HG03135 (cell line): ENCODE results near the gene PLCL2.
"Not testable (repeated sequence)": the region's sequence is repeated elsewhere in the genome, so short reads cannot be mapped to it uniquely, and the experiment has no call there.

Experiments
- ATAC-seq: cut with Tn5 transposase; IDR thresholded peaks from one replicate; pipeline ENCODE4 v1.9.1; 2021; ENCODE audit warnings: mild to moderate bottlenecking, moderate library complexity; ENCODE audit not compliant: unreplicated experiment

Gene PLCL2

DNA sequence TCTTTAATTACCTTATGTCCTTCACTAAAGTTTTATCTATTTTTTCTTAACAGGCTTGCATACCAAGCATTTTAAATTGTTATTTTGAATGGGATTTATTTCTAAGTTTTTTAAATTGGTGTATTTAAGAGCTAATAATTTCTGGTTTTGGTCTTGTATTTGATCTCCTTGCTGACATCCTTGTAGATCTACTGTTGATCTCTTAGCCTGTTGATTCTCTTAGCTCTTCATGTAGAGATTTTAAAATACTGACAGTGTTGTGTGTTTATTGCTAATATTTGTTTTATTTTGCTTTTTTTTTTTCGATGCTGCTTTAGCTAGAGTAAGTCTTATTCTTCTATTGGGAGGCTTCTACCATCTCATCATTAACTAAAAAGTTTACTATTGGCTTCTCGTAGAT is 65.5 kb downstream of the PLCL2 start:
- ATAC-seq: no peak

DNA sequence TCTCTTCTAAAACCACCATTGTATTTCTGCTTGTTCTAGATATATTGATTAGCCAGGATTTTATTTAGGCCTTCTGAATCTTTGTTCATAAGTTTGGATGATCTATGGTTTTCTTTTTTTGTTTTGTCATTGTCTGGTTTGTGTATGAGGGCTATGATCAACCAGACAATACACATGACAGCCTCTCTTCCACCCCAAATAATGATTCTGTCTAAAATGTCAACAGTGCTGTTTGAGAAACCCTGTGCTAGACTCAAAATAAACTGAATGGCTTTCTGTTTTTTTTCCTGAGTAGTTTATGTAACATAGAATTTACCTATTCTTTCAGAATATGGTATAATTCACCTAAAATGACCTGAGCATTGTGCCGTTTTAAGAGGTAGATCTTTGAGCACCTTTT is 66.1 kb downstream of the PLCL2 start:
- no peak for ATAC-seq

GRCh38 chr3:16957852-16958251 is 73.1 kb downstream of the PLCL2 start:
- ATAC-seq: not testable (repeated sequence)

DNA sequence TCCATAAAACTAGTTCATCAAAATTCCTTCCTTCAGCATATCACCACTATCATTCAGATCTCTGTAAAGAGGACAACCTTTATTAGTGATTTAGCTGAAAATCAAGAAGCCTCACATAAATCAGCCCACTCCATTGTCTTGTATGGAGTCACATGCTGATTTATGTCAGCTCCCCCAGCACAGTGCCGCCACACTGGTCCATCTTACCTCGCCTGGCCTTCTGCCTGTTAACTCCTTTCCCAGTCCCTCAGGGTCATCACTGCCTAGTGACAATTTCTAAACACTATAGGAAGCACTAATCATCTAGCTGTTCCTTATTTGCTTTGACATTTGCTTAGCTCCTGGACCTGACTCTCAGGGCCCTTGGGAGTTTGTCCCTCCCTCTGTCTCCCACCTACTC is 75.4 kb downstream of the PLCL2 start:
- no peak for ATAC-seq

DNA sequence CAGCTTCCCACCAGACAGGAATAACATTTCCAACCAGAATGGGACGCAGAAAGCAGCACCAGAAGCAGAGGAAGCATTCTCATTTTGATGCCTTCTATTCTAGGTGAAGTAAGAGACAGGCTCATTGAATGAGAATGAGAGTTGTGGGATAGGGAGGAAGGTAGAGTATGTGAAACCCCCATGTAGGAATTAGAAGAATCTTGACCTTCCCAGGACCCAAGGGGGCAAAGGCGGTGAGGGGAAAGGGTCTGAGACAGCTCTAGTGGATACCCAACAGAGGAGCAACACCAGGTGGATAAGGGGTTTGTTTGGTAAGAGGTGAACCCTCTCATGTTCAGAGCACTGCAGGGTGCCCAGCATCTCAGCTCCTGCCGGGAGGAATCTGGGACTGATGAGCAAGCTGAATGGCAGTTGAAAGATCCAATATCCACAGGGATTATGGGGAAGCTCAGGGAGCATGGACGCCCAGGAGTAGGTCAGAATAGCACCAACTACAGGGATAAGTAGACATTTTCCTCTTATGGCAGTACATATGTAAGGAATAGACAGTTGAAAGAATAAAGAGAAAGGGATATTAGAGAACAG is 77.0 kb downstream of the PLCL2 start:
- ATAC-seq: no peak

- ATAC-seq: no peak
Observed at GRCh38 chr3:16975083-16975482, 90.3 kb downstream of the PLCL2 start.

DNA sequence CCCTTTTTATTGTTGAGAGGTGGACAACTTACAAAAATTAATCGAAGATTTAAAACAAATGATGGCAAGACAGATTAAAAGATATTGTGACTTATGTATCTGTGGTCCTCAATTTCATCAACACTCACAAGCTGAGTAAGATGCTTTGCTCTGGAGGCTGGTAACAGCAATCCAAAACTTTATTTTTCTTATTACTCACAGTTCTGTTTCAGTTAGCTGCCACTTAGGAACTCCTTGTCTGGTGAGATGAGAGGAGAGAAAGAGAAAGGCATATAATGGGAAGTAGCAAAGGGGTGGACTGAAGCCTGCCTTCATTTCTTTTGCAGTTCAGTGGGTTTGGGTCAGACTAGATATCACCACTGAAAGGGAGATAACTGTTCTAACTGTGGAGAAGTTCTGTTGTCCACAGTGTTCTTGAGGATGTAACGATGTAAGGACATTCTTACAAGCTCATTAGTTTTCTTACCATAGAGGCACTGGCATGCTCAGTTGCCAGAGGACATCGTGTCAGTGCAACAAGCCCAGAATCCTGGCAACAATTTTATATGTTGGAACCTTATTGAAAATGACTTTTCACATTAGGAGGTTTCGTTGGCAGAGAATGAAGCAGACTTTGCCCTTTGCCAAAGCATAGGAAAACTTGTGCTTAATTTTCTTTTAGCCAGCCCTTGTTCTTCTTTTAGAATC is 93.6 kb downstream of the PLCL2 start:
- ATAC-seq: no peak

DNA sequence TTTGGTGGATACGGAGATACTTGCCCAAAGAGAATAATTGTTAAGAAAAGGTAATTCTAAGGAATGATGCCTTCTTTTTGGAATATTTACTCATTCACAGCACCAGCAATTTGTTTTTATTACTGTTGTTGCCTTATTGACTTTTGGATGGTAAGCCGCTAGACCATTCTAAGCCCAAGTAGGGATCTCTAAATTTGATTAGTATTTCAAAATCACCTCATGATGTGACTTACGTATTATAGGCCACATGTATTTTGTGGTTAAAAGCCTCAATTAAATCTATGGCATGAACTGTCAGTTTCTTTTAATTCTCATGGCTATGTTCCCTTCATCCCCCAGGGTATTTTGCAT is 94.1 kb downstream of the PLCL2 start:
- no peak for ATAC-seq

DNA sequence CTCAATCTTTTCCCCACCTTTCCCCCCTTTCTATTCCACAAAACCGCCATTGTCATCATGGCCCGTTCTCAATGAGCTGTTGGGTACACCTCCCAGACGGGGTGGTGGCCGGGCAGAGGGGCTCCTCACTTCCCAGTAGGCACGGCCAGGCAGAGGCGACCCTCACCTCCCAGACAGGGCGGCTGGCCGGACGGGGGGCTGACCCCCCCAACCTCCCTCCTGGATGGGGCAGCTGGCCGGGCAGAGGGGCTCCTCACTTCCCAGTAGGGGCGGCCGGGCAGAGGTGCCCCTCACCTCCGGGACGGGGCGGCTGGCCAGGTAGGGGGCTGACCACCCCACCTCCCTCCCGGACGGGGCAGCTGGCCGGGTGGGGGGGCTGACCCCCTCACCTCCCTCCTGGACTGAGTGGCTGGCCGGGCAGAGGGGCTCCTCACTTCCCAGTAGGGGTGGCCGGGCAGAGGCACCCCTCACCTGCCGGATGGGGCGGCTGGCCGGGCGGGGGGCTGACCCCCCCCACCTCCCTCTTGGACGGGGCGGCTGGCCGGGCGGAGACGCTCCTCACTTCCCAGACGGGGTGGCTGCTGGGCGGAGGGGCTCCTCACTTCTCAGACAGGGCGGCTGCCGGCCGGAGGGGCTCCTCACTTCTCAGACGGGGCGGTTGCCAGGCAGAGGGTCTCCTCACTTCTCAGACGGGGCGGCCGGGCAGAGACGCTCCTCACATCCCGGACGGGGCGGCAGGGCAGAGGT is 95.2 kb downstream of the PLCL2 start:
- not testable (repeated sequence) for ATAC-seq

DNA sequence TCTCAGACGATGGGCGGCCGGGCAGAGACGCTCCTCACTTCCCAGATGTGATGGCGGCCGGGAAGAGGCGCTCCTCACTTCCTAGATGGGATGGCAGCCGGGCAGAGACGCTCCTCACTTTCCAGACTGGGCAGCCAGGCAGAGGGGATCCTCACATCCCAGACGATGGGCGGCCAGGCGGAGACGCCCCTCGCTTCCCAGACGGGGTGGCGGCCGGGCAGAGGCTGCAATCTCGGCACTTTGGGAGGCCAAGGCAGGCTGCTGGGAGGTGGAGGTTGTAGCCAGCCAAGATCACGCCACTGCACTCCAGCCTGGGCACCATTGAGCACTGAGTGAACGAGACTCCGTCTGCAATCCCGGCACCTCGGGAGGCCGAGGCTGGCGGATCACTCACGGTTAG is 95.8 kb downstream of the PLCL2 start:
- not testable (repeated sequence) for ATAC-seq

DNA sequence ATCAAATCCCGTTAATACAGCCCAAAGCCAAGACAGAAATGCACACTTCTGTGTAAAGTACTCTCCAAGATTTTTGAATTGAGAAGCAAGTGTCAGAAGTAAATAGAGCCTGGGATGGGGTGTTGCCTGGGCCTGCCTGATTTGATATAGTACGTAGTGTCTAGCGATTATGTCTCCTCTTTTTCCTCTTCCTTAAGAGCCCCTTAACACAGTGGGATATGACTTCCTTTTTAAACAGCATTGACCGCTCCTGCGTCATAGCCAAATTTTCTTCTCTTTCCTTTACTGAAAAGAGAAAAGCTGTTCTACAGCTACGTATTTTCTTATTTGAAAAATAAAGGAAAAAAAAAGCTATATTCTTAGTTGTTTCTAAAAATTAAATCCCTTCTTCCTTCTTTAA is 97.7 kb downstream of the PLCL2 start:
- no peak for ATAC-seq

DNA sequence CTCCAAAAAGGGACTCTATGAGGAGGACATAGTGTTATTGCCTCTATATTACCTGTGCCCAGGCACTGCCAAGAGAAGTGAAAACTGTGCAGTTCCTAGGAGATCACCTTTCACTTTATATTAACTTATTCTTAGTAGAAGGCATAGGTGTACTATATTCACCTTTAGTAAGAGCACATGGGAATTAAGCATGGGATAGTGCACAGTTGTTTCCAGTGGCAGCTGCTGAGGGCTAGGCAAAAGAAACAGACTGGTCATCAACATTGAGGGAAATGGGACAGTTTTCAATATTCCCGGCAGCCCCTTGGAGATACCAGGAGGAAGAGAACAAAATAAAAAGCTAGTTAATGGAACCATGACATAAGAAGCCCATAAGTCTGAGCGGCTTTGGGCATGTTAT is 100.9 kb downstream of the PLCL2 start:
- no peak for ATAC-seq

- no peak for ATAC-seq
Observed at GRCh38 chr3:16987141-16987540, 102.4 kb downstream of the PLCL2 start.

GRCh38 chr3:16990163-16990562 is 105.4 kb downstream of the PLCL2 start:
- ATAC-seq: no peak

- ATAC-seq: no peak
Observed at GRCh38 chr3:16992198-16992597, 107.4 kb downstream of the PLCL2 start.

DNA sequence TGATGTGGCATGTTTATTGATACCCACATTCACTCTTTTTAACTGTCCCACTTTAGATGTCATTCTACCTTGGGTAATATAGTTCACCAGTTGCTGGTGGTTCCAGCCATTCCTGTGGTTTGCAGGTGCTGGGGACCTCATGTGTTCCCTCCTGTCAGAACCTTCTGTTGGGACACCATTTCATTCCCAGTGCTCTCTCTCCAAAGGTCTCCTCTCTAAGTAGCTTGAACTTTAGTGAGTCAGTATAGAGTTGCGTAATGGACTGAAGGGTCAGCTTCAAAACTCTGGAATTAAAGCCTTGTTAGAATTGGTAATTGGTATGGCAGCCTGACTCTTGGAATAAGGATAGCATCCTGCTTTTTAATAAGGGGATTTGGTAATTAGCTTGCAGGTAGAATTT is 108.5 kb downstream of the PLCL2 start:
- ATAC-seq: no peak

DNA sequence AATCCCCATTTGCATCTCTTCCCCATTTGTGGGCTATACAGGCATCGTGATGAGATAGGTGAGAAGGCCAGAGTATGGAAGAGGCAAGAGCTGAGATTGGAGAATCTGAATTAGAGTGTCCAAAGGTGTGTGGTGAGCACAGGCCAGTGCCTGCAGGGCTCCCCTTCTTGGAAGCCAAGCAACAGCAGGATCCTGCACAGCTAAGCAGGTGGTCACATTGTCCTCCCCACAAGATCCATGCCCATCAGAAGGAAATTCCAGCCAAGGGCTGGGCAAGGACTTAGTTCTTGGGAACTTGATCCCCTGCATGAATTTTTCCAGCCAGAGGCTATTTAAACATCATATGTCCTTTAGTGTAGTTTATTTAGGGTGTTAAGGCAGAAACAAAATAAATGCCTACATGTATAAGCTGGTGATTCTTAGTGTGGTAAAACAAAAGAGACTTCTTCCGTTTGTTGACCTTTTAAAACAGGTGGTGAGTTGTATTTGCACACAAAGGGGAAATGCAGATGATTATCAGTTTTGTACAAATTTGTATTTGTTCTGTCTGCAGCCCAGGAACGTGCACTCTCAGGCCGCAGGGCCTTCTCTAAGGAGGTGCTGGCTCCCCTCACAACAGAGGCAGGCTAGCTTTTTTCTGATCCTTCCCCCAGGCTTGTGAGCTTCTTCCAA is 110.2 kb downstream of the PLCL2 start:
- no peak for ATAC-seq

GRCh38 chr3:16995601-16996000 is 110.8 kb downstream of the PLCL2 start:
- no peak for ATAC-seq

GRCh38 chr3:16998236-16998923 is 113.6 kb downstream of the PLCL2 start:
- ATAC-seq: no peak

DNA sequence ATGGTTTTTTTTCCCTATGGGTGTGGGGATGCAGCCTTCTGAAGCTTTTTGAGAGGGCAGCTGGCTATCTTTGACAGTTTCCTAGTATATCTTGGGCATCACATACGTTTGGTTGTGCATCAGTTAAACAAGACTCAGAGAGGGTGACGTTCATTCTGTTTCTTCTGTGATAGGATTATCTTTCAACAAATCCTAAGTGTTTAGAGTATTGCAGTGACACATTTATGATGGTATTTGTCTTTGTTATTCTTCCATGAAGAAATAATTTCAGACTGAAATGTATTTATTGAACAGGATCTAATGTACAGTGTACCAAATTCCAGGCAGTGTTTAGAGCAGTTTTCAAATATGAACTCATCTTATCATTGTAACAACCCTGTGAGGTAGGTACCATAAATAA is 114.4 kb downstream of the PLCL2 start:
- ATAC-seq: no peak

DNA sequence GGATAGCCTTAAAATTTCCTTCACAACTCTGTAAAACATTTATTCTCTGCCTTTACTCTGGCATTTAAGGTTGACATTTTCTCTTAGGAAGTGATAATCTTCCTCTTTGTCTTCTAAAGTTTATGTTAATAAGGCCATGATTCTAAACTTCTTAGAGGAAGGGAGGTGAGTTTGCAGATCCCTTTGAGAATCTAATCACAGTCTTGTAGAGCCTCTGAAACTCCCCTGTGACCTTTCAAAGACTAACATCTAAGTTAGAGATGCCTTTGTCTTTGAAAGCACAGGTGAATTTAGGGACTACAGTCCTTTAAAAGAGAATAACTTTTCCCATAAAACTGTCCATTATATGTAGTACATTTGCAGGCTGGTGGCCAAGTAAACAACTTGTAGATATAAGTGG is 115.1 kb downstream of the PLCL2 start:
- ATAC-seq: no peak
